Gastrocnemius medialis (tissue), 4 donors: ENCODE measurements around the gene CTAGE1. TPM values are rescaled to one million over a fixed set of nuclear protein-coding genes. Genes with fewer than 3 reads are reported as not detected.

Source experiments
- ATAC-seq, 2 donors: fragments of 150-250 bp; one replicate each; pipeline ENCODE4 v1.9.1; 2016
- DNase-seq, 2 donors: peaks; one replicate each; pipeline ENCODE4 v3.0.0-alpha.2; 2019
- H3K27ac ChIP-seq, 4 donors: fragments of 200-600 bp; sonication (generic); 1 replicate in 1 of 4; 2 replicates in 3 of 4; pipeline ENCODE4 v1.5.1; 2016 to 2018; ENCODE audit warnings: mild to moderate bottlenecking in 2 of 4, moderate library complexity in 1 of 4
- H3K27me3 ChIP-seq, 3 donors: fragments of 200-600 bp; sonication (generic) in 2 of 3; 1 replicate in 1 of 3; 2 replicates in 2 of 3; pipeline versions ENCODE4 v1.5.1 to v1.6.0; 2016 to 2019; ENCODE audit warnings: mild to moderate bottlenecking in 1 of 3, moderate library complexity in 1 of 3
- H3K36me3 ChIP-seq, 2 donors: fragments of 200-600 bp; sonication (generic) in 1 of 2; one replicate each; pipeline ENCODE4 v1.5.1; 2017 to 2018
- H3K4me1 ChIP-seq, 2 donors: fragments of 200-600 bp; sonication (generic) in 1 of 2; one replicate each; pipeline ENCODE4 v1.5.1; 2016 to 2017; ENCODE audit warnings: mild to moderate bottlenecking in 2 of 2
- H3K4me3 ChIP-seq, 4 donors: fragments of 200-600 bp; sonication (generic) in 3 of 4; 1 replicate in 1 of 4; 2 replicates in 3 of 4; pipeline ENCODE4 v1.5.1; 2016 to 2019; ENCODE audit warnings: mild to moderate bottlenecking in 2 of 4
- H3K9me3 ChIP-seq, 3 donors: fragments of 200-600 bp; sonication (generic) in 2 of 3; 1 replicate in 1 of 3; 2 replicates in 2 of 3; pipeline ENCODE4 v1.5.1; 2016 to 2019
- POLR2A ChIP-seq, 2 donors: fragments of 450-650 bp; IDR thresholded peaks; one replicate each; pipeline ENCODE4 v1.6.1; 2017; ENCODE audit warnings: antibody characterized with exemption in 2 of 2, mild to moderate bottlenecking in 2 of 2, moderate library complexity in 2 of 2
- in situ Hi-C, 4 donors: fragments of 200-750 bp; cut with MboI; loops; one replicate each; pipeline versions ENCODE4 v1.15.0 to v1.8.0; 2017; ENCODE audit warnings: low sequenced_read_pairs in 4 of 4
- intact Hi-C: fragments of 100-400 bp; cut with DNase I; formaldehyde crosslinking; loops from one replicate; pipeline ENCODE4 v1.15.1; 2023; ENCODE audit warnings: low total_unique reads
- total RNA-seq, 4 donors: library from RNA; depleted of rRNA; stranded (reverse); fragments of >200 nt; gene quantifications; one replicate each; pipeline versions ENCODE4 v1.1.0 to v1.2.3, GENCODE V29; 2016
- TF ChIP-seq, protein P1 (sequence below), 5 experiments: fragments of 450-650 bp in 3 of 5; fragments of 200-600 bp in 2 of 5; sonication (generic) in 2 of 5; IDR thresholded peaks in 4 of 5; conservative IDR thresholded peaks in 1 of 5; 1 replicate in 4 of 5; 2 replicates in 1 of 5; pipeline ENCODE4 v1.5.1; 2016 to 2019; ENCODE audit warnings: antibody characterized with exemption in 5 of 5, mild to moderate bottlenecking in 3 of 5, moderate library complexity in 3 of 5

Gene CTAGE1
- total RNA-seq, 4 donors from 2014 or later, result not detected

- H3K4me1 ChIP-seq, result no peaks in the 10 kb centered on the region
- H3K36me3 ChIP-seq, result no peaks in the 10 kb centered on the region
- no peak overlapping the region for H3K4me3 ChIP-seq
- TF ChIP-seq, protein P1, sequence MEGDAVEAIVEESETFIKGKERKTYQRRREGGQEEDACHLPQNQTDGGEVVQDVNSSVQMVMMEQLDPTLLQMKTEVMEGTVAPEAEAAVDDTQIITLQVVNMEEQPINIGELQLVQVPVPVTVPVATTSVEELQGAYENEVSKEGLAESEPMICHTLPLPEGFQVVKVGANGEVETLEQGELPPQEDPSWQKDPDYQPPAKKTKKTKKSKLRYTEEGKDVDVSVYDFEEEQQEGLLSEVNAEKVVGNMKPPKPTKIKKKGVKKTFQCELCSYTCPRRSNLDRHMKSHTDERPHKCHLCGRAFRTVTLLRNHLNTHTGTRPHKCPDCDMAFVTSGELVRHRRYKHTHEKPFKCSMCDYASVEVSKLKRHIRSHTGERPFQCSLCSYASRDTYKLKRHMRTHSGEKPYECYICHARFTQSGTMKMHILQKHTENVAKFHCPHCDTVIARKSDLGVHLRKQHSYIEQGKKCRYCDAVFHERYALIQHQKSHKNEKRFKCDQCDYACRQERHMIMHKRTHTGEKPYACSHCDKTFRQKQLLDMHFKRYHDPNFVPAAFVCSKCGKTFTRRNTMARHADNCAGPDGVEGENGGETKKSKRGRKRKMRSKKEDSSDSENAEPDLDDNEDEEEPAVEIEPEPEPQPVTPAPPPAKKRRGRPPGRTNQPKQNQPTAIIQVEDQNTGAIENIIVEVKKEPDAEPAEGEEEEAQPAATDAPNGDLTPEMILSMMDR (IDR thresholded peaks at IDR 0.05 in 4 of 5, conservative IDR thresholded peaks at IDR 0.05 in 1 of 5), result no peak
- TF ChIP-seq POLR2A (IDR thresholded peaks at IDR 0.05), result no peak
- H3K9me3 ChIP-seq, result no peaks in the 10 kb centered on the region
- H3K27ac ChIP-seq, result no peak overlapping the region
- intact Hi-C loops (no loop called here), in situ Hi-C loops (no loop called here)
- no peaks in the 10 kb centered on the region for H3K27me3 ChIP-seq
- DNase-seq (no peak), ATAC-seq (no peak)
Measured at GRCh38 chr18:22385718-22386117, 32.0 kb downstream of the CTAGE1 start.

DNA sequence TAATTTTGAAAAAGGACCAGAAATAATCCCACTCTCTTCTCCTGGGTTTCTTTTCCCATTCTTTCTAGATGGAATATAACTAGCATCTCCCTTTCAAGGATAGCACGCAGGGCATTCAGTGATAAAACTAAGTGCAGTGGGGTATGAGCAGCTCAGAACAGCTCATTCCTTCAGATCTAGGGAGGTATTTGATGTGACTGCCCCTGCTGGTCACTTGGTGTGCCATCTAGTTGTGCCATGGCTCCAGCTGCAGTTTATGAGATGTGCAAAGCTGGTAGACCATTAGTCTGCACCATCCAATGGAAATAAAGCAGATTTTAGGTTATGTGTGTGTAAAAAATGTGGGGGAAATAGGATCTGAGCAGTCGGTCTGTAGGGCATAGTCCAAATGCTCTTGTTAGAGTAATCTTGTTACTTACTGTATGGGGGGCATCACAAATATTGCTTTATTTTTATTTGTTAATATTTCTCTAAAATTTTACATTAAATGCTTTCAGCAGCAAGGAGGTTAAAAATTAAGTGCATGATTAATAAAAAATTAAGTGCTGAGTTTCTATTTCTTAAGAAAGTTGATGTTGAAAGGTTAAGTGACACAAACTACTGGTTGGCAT is 38.9 kb downstream of the CTAGE1 start:
- ATAC-seq, result no peak
- intact Hi-C loops, result no loop called here
- no peaks in the 10 kb centered on the region for H3K27me3 ChIP-seq
- no peaks in the 10 kb centered on the region for H3K36me3 ChIP-seq
- H3K27ac ChIP-seq, result no peak overlapping the region
- no peak for DNase-seq
- no peaks in the 10 kb centered on the region for H3K4me1 ChIP-seq
- in situ Hi-C loops, result no loop called here
- no peaks in the 10 kb centered on the region for H3K9me3 ChIP-seq
- H3K4me3 ChIP-seq, result no peak overlapping the region
- TF ChIP-seq POLR2A (IDR thresholded peaks at IDR 0.05), result no peak
- TF ChIP-seq, protein P1 (IDR thresholded peaks at IDR 0.05 in 4 of 5, conservative IDR thresholded peaks at IDR 0.05 in 1 of 5), result peak in 2 of 5 experiments; percentile 25 to 29

GRCh38 chr18:22377769-22378168 is 39.9 kb downstream of the CTAGE1 start:
- Histone ChIP-seq H3K27me3 (no peaks in the 10 kb centered on the region), H3K4me1 (no peaks in the 10 kb centered on the region), H3K9me3 (no peaks in the 10 kb centered on the region), H3K27ac (no peak overlapping the region), H3K36me3 (no peaks in the 10 kb centered on the region), H3K4me3 (no peak overlapping the region)
- ATAC-seq (no peak), DNase-seq (no peak)
- intact Hi-C loops, result no loop called here
- no peak for TF ChIP-seq POLR2A (IDR thresholded peaks at IDR 0.05)
- TF ChIP-seq, protein P1 (IDR thresholded peaks at IDR 0.05 in 4 of 5, conservative IDR thresholded peaks at IDR 0.05 in 1 of 5), result no peak
- in situ Hi-C loops, result no loop called here

GRCh38 chr18:22370414-22370813 is 47.3 kb downstream of the CTAGE1 start:
- Histone ChIP-seq H3K4me1 (no peaks in the 10 kb centered on the region), H3K27ac (no peak overlapping the region), H3K9me3 (no peaks in the 10 kb centered on the region), H3K27me3 (no peaks in the 10 kb centered on the region), H3K36me3 (no peaks in the 10 kb centered on the region), H3K4me3 (no peak overlapping the region)
- intact Hi-C loops, result no loop called here
- TF ChIP-seq, protein P1 (IDR thresholded peaks at IDR 0.05 in 4 of 5, conservative IDR thresholded peaks at IDR 0.05 in 1 of 5), result no peak
- TF ChIP-seq POLR2A (IDR thresholded peaks at IDR 0.05), result no peak
- in situ Hi-C loops, result loop anchor here in 2 of 4 donors (25.0 kb wide), 1 partner anchor 208 kb away; the partner anchor contains the start of gene GATA6 (in 2 of the 2)
- DNase-seq (no peak), ATAC-seq (no peak)

DNA sequence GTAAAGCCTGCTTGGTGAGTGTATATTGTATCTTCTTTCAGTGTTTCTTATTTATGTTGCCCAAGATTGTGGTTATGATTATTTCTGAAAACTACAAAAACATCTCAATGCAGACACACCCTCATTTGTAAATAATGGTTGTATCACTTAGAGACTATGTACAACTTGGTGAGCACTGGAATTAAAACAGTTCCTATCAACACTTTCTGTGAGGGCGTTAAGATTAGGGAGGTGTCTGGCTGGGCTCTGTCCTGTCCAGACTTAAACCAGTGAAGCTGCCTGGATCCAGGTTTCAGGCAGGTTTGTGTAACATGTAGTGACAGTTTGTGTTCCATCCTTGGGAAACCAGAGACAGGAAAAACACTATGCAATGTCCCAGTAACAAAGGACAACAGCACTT is 49.7 kb downstream of the CTAGE1 start:
- Histone ChIP-seq H3K4me3 (no peak overlapping the region), H3K27me3 (no peaks in the 10 kb centered on the region), H3K9me3 (no peaks in the 10 kb centered on the region), H3K27ac (no peak overlapping the region), H3K4me1 (no peaks in the 10 kb centered on the region), H3K36me3 (no peaks in the 10 kb centered on the region)
- intact Hi-C loops (no loop called here), in situ Hi-C loops (loop anchor here in 2 of 4 donors (25.0 kb wide), 1 partner anchor 206 kb away; the partner anchor contains the start of gene GATA6 (in 2 of the 2))
- no peak for TF ChIP-seq POLR2A (IDR thresholded peaks at IDR 0.05)
- TF ChIP-seq, protein P1 (IDR thresholded peaks at IDR 0.05 in 4 of 5, conservative IDR thresholded peaks at IDR 0.05 in 1 of 5), result no peak
- ATAC-seq (no peak), DNase-seq (no peak)
